Loucy (cell line): Measurements from ENCODE around the gene TAB3.

Experiments used
- H2AFZ ChIP-seq: fragments of 200-600 bp; sonication (generic); 2 replicates; pipeline ENCODE4 v1.6.0; 2016; ENCODE audit warnings: antibody characterized with exemption, mild to moderate bottlenecking, low read length, moderate library complexity
- H3F3A ChIP-seq: fragments of 200-600 bp; 2 replicates; pipeline ENCODE4 v1.6.0; 2016; ENCODE audit warnings: antibody characterized with exemption, low read depth, mild to moderate bottlenecking
- H3K27me3 ChIP-seq: fragments of 200-600 bp; sonication (generic); 2 replicates; pipeline ENCODE4 v1.6.1; 2014; ENCODE audit warnings: low read length, mild to moderate bottlenecking; ENCODE audit not compliant: insufficient read depth, poor library complexity, severe bottlenecking
- H3K36me3 ChIP-seq: fragments of 200-600 bp; sonication (generic); 2 replicates; pipeline ENCODE4 v1.6.1; 2016; ENCODE audit warnings: low read length; ENCODE audit not compliant: insufficient read depth
- H3K4me1 ChIP-seq: fragments of 200-600 bp; sonication (generic); 2 replicates; pipeline ENCODE4 v1.5.1; 2014; ENCODE audit warnings: low read length, mild to moderate bottlenecking; ENCODE audit not compliant: insufficient read depth, poor library complexity, severe bottlenecking
- H3K4me2 ChIP-seq: fragments of 200-600 bp; sonication (generic); 2 replicates; pipeline ENCODE4 v1.6.0; 2014; ENCODE audit warnings: antibody characterized with exemption, low read length, low read depth, mild to moderate bottlenecking; ENCODE audit not compliant: poor library complexity, severe bottlenecking
- H3K4me3 ChIP-seq: fragments of 200-600 bp; sonication (generic); 2 replicates; pipeline ENCODE4 v1.5.1; 2014; ENCODE audit warnings: low read length, mild to moderate bottlenecking, mixed read lengths; ENCODE audit not compliant: poor library complexity, severe bottlenecking
- H3K79me2 ChIP-seq: fragments of 200-600 bp; sonication (generic); 2 replicates; pipeline ENCODE4 v1.6.1; 2014; ENCODE audit warnings: low read length; ENCODE audit not compliant: insufficient read depth
- H3K9ac ChIP-seq: fragments of 200-600 bp; sonication (generic); 2 replicates; pipeline ENCODE4 v1.6.0; 2014; ENCODE audit warnings: mild to moderate bottlenecking, low read depth, low read length, moderate library complexity; ENCODE audit not compliant: poor library complexity, severe bottlenecking
- H3K9me2 ChIP-seq: fragments of 200-600 bp; sonication (generic); replicated peaks from 2 replicates; pipeline ENCODE4 v1.6.1; 2016; ENCODE audit warnings: low read depth, low read length, mixed read lengths
- H3K9me3 ChIP-seq: fragments of 200-600 bp; sonication (generic); 2 replicates; pipeline ENCODE4 v1.6.1; 2014; ENCODE audit warnings: mild to moderate bottlenecking, antibody characterized with exemption, low read length, low read depth; ENCODE audit not compliant: insufficient read depth
- H4K20me1 ChIP-seq: fragments of 200-600 bp; sonication (generic); 2 replicates; pipeline ENCODE4 v1.6.0; 2014; ENCODE audit warnings: antibody characterized with exemption, low read length, mild to moderate bottlenecking; ENCODE audit not compliant: insufficient read depth, poor library complexity, severe bottlenecking
- EZH2phosphoT487 ChIP-seq: fragments of 200-600 bp; IDR thresholded peaks from 2 replicates; pipeline ENCODE4 v1.6.1; 2018; ENCODE audit warnings: antibody characterized with exemption, mild to moderate bottlenecking, moderate library complexity, borderline replicate concordance
- TF ChIP-seq, protein P1 (sequence below): fragments of 200-600 bp; sonication (generic); conservative IDR thresholded peaks from 2 replicates; pipeline ENCODE4 v1.5.1; 2014; ENCODE audit warnings: mild to moderate bottlenecking, antibody characterized with exemption, low read length

The TAB3 gene

DNA sequence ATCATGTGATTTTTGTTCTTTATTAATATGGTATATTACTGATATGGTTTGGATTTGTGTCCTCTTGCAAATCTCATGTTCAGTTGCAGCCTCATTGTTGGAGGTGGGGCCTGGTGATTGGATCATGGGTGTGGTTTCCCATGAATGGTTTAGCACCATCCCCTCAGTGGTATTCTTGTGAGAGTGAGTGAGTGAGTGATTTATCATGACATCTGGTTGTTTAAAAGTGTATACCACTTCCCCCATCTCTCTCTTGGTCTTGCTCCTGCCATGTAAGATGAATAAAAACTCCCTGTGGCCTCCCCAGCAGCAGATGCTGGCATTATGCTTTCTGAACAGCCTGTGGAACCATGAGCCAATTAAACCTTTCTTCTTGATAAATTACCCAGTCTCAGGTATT is 111.5 kb downstream of the TAB3 start:
- H3K4me3 ChIP-seq: no peak overlapping the region
- H3K4me2 ChIP-seq: no peak overlapping the region
- TF ChIP-seq, protein P1, sequence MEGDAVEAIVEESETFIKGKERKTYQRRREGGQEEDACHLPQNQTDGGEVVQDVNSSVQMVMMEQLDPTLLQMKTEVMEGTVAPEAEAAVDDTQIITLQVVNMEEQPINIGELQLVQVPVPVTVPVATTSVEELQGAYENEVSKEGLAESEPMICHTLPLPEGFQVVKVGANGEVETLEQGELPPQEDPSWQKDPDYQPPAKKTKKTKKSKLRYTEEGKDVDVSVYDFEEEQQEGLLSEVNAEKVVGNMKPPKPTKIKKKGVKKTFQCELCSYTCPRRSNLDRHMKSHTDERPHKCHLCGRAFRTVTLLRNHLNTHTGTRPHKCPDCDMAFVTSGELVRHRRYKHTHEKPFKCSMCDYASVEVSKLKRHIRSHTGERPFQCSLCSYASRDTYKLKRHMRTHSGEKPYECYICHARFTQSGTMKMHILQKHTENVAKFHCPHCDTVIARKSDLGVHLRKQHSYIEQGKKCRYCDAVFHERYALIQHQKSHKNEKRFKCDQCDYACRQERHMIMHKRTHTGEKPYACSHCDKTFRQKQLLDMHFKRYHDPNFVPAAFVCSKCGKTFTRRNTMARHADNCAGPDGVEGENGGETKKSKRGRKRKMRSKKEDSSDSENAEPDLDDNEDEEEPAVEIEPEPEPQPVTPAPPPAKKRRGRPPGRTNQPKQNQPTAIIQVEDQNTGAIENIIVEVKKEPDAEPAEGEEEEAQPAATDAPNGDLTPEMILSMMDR: no peak
- TF ChIP-seq EZH2phosphoT487: no peak
- no peaks in the 10 kb centered on the region for H3K79me2 ChIP-seq
- H3K9me3 ChIP-seq: no peaks in the 10 kb centered on the region
- H3K9me2 ChIP-seq: no peaks in the 10 kb centered on the region
- no peaks in the 10 kb centered on the region for H3F3A ChIP-seq
- no peaks in the 10 kb centered on the region for H3K36me3 ChIP-seq
- H4K20me1 ChIP-seq: no peaks in the 10 kb centered on the region
- no peaks in the 10 kb centered on the region for H3K4me1 ChIP-seq
- H3K9ac ChIP-seq: no peak overlapping the region
- no peaks in the 10 kb centered on the region for H3K27me3 ChIP-seq
- H2AFZ ChIP-seq: no peak overlapping the region
